Cerebellar cortex (tissue), 1 donor: ENCODE data around the gene PLXNA3.
A peak's percentile ranks its signal among the peaks of the same experiment; 100 is the strongest.

Experiments used
- DNase-seq: peaks from one replicate; pipeline ENCODE4 v3.0.0-alpha.2; 2015; ENCODE audit warnings: low spot score

Gene PLXNA3

DNA sequence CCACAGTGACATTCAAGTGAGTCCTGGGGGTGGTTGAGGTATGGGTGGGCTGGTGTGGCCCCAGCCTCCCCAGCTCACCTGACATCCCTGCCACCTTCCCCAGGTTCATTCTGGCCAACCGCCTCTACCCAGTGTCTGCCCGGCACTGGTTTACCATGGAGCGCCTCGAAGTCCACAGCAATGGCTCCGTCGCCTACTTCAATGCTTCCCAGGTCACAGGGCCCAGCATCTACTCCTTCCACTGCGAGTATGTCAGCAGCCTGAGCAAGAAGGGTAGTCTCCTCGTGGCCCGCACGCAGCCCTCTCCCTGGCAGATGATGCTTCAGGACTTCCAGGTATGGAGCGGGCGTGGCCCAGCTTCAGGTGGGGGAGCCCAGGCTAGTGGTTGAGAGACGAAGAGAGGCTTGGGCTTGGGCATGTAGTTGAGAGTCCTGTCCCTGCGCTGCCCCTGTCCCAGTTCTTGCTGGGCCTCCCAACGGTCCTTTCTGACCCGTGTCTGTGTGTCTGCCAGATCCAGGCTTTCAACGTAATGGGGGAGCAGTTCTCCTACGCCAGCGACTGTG, 22.8 kb upstream of the PLXNA3 start:
- DNase-seq, result no peak

DNA sequence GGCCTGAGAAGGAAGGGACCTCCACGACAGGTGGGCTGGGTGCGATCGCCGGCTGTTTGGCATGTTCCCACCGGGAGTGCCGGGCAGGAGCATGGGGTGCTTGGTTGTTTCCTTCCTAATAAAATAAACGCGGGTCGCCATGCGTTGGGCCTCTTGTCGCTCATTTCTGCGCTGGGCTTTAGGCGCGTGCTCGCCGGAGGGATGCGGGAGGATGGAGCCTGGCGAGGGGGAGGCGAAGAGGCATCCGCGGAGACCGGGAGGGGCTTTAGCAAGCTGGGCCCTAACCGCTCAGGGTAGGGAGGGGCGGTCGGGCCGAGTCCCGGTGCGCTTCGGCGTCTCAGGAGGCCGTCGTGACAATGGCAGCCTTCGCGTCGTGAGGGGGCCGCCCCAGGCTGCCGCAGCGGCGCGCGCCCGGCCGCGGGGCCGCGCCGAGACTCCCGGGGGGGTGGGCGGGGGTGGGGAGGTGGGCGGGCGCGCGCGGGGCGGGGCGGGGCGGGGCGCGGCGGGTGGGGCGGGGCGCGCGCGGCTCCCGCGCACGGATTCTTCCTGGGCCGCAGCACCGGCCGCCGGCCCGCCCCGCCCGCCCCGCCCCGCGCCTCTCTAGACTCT, 21.6 kb upstream of the PLXNA3 start:
- DNase-seq, result peak; percentile 33

DNA sequence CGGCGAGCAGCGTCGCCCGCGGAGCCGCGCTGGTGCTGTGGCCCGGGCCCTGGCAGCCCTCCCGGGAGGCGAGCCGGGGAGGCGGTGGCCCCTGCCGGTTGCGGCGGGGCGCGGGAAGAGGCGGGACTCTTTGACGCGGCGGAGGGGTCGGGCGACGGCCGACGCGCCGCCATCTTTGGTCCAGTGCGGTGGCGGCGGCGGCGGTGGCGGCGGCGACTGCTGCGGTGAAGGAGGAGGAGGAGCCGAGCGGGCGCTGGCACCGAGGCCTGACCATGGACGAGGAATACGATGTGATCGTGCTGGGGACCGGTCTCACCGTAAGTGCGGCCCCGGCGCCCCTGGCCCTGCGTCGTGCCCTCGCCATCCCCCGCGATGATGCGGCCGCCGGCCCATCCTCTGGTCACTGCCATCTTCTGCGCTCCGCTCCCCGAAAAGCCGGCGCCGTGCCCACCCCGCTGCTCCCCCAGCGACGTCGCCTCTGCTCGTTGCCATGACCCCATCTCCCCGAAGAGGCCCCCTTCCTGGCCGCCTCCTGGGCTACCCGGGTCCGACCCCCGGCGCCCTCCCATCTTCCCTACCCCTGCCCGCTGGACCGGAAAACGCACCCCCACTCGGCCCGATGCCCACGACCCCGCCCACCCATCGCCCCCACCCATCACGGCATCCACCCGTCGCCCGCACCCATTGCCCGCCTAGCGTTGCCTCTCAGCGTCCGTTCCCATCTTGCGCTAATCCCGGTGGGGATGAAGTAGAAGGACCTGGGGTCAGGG, 20.9 kb upstream of the PLXNA3 start, which contains the start of gene GDI1:
Gene GDI1 (plus strand): TSS at position 172 of the 770 bp plus-strand sequence. CDS start 101 bp downstream, at position 273.
- DNase-seq, result no peak

DNA sequence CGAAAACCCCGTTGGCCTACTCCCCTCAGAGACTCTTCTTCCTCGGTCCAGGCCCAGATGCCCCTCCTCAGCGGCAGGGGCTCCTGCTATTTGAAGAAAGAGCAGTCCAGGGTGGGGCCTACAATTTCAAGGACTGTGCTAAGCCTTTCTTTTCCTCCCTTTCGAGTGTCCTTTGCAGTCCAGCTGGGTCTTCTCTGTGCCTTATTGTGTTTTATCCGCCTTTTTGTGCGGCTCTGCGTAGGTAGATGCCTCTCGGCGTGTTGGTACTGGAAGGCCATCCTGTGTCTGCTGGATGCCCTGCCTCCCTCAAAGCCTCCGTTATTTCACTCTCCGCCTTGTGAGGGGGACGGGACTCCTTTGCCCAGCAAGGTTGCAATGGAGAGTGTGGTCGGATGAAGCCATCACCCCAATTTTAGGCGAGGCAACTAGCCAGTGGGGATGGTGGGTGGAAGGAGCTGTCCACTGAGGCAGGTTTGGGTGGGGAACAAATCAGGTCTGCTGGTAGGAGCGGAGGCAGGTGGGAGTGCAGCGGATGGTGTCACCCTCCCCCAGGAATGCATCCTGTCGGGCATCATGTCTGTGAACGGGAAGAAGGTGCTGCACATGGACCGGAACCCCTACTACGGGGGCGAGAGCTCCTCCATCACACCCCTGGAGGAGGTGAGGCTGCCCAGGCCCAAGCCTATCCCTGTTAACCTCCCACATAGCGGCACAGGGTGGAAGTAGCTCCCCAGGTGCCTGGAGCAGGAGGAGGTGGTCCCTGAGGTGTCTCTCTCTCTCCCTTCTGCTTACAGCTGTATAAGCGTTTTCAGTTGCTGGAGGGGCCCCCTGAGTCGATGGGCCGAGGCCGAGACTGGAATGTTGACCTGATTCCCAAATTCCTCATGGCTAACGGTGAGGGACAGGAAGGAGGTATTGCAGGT, 19.8 kb upstream of the PLXNA3 start:
- no peak for DNase-seq

DNA sequence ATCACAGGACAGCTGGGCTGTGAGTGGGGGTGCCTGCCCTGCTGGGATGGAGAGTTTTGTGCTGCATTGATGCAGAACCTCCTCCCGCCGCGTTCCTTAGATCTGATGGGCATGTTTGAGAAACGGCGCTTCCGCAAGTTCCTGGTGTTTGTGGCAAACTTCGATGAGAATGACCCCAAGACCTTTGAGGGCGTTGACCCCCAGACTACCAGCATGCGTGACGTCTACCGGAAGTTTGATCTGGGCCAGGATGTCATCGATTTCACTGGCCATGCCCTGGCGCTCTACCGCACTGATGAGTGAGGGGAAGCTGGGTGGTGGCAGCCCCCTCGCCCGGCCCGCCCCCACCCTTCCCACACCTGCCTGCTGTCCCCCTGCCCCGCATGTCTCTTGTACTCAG, 18.2 kb upstream of the PLXNA3 start:
- no peak for DNase-seq

DNA sequence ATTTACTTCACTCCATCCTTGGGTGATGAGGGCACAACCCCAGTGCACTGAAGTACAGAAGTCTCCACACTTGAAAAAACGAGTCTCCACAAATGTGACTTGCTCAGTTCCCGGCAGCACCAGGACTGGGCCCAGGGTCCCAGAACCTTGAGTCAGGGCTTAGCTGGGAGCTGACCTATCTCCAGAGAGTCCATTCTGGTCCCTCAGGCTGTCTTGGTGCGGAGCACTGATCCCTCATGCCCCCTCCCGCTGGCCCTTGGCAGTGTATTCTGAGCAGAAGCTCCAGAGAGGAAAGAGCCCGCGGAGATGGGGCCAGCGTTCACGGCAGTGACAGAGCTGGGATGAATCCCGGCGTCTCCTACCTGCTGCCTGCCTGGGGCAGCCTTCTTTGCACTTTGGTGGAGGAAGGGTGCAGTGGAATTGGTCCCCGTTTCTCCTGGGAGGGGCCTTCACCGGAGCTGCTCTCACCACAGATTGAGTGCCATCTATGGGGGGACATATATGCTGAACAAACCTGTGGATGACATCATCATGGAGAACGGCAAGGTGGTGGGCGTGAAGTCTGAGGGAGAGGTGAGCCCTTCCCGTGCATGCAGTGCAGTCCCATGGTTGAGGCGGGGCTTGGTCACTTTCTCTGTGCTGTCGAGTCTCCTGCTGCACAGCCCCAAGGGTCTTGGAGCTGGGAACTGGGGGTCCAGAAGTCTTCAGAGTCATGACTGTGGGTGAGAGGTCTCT, 17.3 kb upstream of the PLXNA3 start:
- no peak for DNase-seq

DNA sequence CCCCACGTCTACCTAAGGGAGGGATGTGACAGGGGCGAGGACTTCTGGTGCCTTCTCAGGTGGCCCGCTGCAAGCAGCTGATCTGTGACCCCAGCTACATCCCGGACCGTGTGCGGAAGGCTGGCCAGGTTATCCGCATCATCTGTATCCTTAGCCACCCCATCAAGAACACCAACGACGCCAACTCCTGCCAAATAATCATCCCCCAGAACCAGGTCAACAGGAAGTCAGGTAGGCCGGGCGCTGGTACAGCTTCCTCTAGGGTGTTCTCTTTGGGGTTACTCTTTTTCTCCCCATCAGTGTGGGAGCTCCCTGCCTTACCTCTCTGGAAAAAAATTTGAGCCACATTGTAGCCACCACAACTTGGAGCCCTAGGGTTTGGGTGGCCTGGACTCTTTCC, 16.5 kb upstream of the PLXNA3 start:
- no peak for DNase-seq

DNA sequence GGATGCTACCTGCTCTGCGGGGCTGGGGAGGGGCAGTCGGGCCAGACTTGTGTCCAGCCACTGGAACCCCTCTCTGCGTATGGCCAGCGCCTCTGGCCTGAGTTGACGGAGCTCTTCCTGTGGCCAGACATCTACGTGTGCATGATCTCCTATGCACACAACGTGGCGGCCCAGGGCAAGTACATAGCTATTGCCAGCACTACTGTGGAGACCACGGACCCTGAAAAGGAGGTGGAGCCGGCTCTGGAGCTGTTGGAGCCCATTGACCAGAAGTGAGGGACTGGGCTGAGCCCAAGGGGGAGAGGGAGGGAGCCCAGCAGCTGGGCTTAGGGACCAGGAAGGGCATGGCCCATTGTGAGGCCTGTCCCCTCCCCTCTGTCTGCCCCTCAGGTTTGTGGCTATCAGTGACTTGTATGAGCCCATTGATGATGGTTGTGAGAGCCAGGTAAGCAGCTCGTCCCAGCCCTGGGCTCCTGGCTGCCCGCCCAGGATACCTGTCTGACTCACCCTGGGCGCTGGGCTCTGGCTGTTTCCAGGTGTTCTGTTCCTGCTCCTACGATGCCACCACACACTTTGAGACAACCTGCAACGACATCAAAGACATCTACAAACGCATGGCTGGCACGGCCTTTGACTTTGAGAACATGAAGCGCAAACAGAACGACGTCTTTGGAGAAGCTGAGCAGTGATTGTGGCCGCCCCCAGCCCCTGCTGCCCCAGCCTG, 15.9 kb upstream of the PLXNA3 start:
- DNase-seq, result no peak

DNA sequence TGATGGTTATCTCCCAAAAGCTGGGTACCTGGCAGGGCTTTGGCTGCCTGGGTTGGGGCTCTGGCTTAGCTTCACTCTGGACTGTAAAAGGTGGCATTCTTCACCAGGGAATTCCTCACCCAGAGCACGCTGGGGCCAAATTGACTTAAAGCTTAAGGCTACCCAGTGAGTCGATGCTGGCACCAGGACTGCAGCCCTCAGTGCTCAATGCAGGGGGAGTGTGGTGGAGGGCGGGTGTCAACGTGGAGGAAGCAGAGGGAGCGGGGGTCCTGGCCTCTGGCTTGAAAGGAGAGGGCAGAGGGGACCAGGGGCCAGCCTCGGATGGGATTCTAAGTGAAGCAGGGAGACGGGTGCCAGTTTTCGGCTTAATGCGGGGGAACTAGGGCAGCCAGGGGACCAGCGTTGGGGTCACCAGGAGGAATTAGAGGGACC, 14.6 kb upstream of the PLXNA3 start:
- DNase-seq, result no peak

DNA sequence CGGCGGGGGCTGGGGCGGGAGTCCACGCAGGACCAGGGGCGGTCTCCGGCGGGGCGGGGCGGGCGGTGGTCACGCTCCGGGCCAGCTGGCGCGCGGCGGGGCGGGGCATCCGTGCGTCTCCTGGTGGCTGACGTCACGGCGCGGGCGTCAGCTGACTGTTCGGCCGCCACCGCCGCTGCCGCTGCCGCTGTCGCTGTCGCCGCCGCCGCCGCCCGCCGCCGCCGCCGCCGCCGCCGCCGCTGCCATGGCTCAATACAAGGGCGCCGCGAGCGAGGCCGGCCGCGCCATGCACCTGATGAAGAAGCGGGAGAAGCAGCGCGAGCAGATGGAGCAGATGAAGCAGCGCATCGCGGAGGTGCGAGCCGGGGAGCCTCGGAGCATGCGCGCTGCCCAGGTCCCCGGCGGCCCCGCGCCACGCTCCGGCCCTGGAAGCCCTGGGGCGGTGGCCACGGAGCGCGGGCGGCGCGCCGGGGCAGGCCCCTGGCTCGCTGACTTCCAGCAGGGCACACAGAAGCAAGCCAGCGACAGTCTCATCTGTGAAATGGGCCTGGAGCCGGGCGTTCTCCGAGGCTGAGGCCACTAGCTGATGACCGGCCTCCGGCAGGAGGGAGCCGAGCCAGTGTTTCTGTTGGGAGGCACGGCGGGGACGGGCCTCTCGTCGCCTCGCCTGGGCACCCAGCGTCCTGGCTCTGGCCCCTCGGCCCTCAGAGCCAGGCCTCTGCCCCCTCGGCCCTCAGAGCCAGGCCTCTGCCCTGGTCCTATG, 13.9 kb upstream of the PLXNA3 start, which contains the start of gene FAM50A:
Gene FAM50A (plus strand): TSS at position 150 of the 763 bp plus-strand sequence. CDS start 95 bp downstream, at position 245.
- peak; percentile 52 for DNase-seq

DNA sequence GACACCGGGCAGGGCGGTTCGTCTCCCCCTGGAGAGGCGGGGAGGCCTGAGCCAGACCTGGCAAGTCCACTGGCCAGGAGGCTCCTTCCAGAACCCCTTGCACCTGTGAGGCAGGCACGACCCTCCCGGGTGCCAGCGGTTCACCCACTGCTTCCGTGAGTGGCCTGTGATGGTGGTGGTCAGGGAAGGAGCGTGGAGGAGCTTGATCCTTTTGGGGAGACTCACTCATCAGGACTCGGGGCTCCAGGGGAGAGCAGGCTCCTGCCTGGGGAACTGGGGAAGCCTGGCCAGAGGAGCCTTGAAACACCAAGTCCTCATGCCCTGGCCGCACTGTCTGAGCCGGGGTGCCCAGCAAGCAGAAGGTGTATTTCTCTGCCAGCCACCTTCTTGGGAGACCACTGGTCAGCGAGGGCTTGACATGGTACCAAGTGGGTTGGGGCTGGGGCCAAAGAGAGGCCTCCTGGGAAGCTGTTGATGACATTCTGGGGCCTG, 13.3 kb upstream of the PLXNA3 start:
- no peak for DNase-seq

DNA sequence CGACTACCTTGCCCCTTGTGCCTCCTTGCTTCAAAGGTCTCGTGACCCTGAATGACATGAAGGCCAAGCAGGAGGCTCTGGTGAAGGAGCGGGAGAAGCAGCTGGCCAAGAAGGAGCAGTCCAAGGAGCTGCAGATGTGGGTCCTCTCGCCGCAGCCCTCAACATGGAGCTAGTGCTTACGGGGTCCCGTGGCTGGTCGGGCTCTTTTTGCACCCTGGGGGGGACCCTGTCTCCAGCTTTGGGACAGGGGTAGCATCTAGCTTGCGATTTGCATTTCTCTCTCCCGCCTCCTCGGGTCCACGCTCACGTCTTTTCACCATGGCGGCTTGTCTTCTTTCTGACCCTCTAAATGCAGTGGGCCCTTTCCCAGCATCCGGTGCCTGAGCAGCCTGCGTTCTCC, 12.3 kb upstream of the PLXNA3 start:
- no peak for DNase-seq

DNA sequence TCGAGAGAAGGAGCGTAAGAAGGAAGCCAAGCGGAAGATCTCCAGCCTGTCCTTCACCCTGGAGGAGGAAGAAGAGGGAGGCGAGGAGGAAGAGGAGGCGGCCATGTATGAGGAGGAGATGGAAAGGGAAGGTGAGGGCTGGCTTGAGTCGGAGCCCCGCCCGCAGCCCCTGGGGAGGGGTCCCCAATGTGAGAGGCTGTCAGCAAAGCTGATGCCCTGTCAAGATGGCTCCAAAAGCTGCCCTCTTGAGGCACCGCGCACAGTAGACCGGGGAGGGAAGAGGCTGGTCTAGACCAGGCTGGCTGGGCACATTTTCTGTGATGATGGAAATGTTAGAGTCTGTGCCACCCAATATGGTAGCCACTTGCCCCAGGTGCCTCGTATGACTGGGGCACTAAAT, 11.7 kb upstream of the PLXNA3 start:
- DNase-seq, result no peak

DNA sequence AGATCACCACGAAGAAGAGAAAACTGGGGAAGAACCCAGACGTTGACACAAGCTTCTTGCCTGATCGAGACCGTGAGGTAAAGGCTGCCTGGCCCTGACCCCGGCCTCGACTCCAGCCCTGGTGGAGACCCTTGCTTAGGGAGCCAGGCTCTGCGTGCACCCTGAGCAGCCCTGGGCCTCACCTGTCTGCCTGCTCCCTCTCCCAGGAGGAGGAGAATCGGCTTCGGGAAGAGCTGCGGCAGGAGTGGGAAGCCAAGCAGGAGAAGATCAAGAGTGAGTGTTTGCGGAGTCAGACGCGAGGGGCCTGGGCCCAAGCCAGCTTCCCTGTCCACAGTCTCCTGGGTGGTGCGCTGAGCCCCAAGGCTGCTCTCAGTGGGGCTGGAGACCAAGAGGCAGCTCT, 9.6 kb upstream of the PLXNA3 start:
- no peak for DNase-seq

DNA sequence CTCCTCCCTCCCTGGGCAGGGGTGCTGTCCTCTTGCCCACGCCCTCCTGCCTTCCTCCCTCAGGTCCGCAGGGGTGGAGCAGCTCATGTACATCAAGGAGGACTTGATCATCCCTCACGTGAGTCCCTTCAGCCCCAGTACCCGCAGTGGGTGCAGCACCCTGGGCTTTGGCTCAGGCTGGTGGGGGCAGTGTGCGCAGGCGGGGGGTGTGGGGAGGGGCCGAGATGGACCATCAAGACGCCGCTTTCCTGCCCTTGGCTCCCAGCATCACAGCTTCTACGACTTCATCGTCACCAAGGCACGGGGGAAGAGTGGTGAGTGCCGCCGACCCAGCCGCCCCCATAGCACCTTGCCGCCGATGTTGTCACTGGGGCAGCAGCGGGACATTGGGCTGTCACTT, 8.5 kb upstream of the PLXNA3 start:
- no peak for DNase-seq

DNA sequence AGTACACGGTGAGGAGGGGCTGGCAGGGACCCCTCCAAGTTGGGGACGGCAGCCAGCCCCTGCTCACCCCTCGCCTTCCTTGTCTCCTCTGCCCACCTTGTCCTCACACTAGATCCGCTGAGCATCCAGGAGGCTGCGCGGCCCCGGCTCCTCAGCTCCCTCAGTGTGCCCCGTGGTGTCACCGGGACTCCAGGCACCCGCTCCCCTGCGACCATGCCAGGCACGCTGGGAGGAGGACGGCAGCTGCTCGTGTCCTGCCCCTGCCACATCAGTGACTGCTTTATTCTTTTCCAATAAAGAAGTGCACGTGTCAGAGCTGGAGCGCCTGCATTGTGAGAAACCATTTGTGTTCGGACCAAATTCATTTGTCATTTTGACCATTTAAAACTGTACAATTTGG, 7.8 kb upstream of the PLXNA3 start:
- no peak for DNase-seq

DNA sequence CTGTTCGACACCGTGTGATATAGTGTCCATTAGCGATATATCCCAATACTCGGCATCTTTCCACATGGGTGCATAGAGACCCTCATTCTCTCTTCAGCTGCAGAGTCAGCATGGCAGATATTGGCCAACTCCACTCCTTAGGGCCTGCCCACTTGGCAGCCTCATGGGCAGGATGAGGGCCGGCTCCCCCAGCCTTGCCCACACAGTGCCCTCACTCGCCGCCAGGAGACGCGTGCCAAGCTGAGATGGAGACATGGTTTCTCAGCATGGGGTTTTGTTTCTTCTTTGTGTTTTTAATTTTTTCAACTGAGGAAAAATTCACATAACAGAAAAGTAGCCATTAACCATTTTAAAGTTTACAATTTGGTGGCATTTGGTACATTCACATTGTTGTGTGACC, 5.3 kb upstream of the PLXNA3 start:
- no peak for DNase-seq

DNA sequence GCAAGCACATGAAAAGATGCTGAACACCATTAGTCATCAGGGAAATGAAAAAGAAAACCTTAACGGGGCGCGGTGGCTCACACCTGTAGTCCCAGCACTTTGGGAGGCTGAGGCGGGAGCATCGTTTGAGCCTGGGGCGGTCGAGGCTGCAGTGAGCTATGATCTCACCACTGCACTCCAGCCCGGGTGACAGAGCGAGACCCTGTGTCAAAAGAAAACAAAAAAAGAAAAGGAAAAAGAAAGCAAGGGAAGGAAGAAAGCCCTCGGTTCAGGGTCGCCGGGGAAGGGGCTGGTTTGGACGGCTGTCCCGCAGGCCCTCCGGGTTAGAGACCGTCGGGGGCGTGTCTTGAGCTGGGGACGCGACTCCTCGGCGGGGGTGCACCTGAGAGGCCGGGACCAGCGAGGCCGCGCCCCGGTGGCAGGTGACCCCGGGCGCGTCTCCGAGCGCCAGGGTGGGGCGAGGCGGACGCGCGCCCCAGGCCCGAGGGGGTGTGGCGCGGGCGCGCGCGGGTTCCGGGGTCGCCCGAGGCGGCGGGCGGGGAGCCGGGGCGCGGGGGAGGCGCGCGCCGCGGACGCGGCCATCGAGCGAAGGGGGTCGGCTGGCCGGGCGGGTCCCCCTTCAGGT, 478 bp upstream of the PLXNA3 start:
- no peak for DNase-seq
